Measurements from ENCODE around the gene TRPV2.

TRPV2 gene

GRCh38 chr17:16470265-16470664 lies 54.9 kb downstream of the TRPV2 start:
- Histone ChIP-seq H3K4me3 (no peak overlapping the region), H3K27ac (no peak overlapping the region)

DNA sequence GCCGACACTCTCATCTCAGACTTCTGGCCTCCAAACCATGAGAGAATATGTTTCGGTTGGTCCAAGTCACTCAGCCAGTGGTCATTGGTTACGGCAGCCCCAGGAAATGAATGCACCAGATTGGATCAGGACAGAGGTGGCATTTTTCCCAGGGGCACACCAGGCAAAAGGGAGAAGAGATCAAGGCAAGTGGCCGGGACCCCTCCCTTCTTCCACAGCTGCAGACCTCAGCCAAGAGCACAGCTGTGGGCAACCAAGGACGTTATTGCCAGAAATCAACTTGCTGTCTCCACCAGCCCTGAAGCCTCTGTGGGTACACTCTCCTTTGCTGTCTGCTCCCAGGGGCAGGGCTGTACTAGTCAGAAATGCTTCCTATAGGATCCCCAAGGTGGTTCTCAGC lies 55.9 kb downstream of the TRPV2 start:
- Histone ChIP-seq H3K27ac (no peak overlapping the region), H3K4me3 (no peak overlapping the region)

GRCh38 chr17:16472539-16472938 lies 57.2 kb downstream of the TRPV2 start:
- Histone ChIP-seq H3K4me3 (no peak overlapping the region), H3K27ac (no peak overlapping the region)

GRCh38 chr17:16473044-16474011 lies 58.0 kb downstream of the TRPV2 start:
- Histone ChIP-seq H3K27ac (no peak overlapping the region), H3K4me3 (no peak overlapping the region)

GRCh38 chr17:16474012-16474725 lies 58.8 kb downstream of the TRPV2 start:
- Histone ChIP-seq H3K4me3 (no peak overlapping the region), H3K27ac (no peak overlapping the region)

DNA sequence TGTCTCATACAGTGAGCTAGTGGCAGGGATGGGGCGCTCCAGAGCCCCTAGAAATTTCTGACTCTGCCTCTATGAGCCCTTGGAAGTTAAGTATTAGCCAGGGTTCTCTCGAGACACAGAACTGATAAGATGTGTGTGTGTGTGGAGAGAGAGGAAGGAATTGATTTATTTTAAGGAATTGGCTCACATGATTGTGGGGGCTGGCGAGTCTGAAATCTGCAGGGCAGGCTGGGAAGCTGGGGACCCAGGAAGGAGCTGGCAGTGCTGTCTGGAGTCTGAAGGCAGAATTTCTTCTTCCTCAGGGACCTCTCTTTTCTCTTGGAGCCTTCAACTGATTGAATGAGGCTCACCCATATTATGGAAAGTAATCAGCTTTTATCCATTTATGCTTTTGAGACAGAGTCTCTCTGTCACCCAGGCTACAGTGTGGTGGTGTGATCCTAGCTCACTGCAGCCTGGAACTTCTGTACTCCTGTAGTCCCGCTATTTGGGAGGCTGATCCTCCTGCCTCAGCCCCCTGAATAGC lies 59.9 kb downstream of the TRPV2 start:
- Histone ChIP-seq H3K4me3 (no peak overlapping the region), H3K27ac (no peak overlapping the region)

DNA sequence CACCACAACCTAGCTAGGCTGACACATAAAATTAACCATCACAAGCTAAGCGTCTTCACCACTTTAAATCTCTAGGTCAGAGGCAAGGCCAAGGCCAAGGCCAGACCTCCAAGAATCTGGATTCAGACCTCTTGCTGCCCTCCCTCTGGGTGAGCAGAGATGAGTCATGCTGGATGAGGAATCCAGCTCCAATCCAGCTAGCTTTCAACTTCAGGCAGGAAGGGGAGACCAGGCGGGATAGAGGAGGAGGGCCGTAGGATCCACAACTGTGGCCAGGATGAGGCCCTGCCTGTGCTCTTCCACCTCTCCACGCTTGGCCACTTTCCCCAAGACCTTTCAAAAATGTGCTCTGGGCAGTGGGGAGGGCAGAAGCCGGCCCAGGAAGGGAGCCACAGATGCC lies 61.9 kb downstream of the TRPV2 start:
- peak overlapping the region in 14 of 21 experiments; percentile 2 to 86 (median 52) for H3K27ac ChIP-seq
- no peak overlapping the region for H3K4me3 ChIP-seq

GRCh38 chr17:16477666-16478065 lies 62.3 kb downstream of the TRPV2 start:
- no peak overlapping the region for H3K4me3 ChIP-seq
- H3K27ac ChIP-seq: peak overlapping the region in 14 of 21 experiments; percentile 2 to 86 (median 52)

- H3K27ac ChIP-seq: peak overlapping the region in 7 of 21 experiments; percentile 10 to 40 (median 31)
- no peak overlapping the region for H3K4me3 ChIP-seq
These were observed 63.3 kb downstream of the TRPV2 start for GRCh38 chr17:16478649-16479048.

GRCh38 chr17:16479264-16479663 lies 63.9 kb downstream of the TRPV2 start:
- no peak overlapping the region for H3K4me3 ChIP-seq
- H3K27ac ChIP-seq: peak overlapping the region in 7 of 21 experiments; percentile 10 to 47 (median 33)

- no peak overlapping the region for H3K4me3 ChIP-seq
- H3K27ac ChIP-seq: no peak overlapping the region
These were observed 65.6 kb downstream of the TRPV2 start for GRCh38 chr17:16480995-16481394.

DNA sequence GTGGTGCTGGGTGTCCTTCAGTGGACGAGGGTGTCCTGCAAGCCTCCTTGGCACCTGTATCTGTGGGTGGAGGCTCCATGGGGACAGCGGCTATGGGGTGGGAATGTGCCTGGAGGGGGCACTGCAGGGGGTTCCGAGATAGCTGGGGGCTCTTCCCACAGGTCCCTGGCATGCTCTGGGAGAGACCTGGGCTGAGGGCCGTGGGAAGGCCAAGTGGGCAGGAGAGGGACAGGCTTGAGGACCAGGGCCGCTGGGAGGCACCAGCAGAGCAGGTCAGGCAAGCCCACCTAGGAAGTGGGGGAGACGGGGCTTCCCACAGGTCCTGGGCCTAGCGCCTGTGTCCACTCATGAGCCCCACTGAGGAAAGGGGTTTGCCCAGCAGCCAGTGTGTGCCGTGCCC lies 66.9 kb downstream of the TRPV2 start:
- H3K4me3 ChIP-seq: no peak overlapping the region
- no peak overlapping the region for H3K27ac ChIP-seq

- H3K4me3 ChIP-seq: no peak overlapping the region
- H3K27ac ChIP-seq: no peak overlapping the region
These were observed 67.8 kb downstream of the TRPV2 start for GRCh38 chr17:16483021-16483645.

DNA sequence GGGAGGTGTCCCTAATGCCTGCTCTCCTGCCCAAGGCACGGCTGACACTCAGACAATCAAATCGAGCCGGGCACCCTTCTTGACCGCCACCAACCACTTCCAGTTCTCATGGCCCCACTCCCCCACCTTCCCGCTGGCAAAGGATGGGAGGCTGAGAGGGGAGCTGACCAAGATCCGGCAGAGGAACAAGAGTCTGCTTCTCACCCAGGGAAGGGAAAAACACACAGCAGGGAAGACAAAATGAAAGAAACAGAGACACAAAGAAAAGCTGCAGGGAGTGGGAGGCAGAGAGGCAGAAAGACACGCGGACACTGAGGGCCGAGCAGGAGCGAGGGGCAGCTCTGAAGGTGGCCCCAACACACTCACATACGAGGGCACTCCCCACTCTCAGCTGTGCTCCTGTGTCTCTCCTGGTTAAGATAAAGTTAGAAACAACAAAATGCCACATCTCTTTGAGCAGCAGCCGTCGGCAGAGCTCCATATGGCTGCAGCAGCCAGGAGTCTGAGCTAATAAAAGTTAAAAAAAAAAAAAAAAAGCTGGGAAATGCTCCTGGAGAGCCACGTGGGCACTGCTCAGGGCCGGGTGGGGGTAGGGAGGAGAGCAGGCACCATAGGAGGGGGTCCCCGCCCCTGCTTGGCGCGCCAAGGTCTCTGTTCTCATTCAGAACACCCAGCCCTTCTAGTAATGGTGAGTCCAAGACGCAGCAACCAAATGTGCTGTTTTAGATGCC lies 69.2 kb downstream of the TRPV2 start:
- no peak overlapping the region for H3K27ac ChIP-seq
- H3K4me3 ChIP-seq: no peak overlapping the region
